Measurements from ENCODE around the gene MS4A3.
"Not testable (repeated sequence)": the region's sequence is repeated elsewhere in the genome, so short reads cannot be mapped to it uniquely, and the experiment has no call there.

The MS4A3 gene

DNA sequence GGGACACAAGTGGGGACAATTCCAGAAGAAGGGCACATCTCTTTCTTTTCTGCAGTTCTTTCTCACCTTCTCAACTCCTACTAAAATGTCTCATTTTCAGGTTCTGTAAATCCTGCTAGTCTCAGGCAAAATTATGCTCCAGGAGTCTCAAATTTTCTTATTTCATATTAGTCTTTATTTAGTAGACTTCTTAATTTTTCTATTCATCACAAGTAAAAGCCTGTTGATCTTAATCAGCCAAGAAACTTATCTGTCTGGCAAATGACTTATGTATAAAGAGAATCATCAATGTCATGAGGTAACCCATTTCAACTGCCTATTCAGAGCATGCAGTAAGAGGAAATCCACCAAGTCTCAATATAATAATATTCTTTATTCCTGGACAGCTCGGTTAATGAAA lies 31.9 kb downstream of the MS4A3 start, which contains the start of gene MS4A2:
TSS of gene MS4A2 (plus strand) at position 301 of the 400 bp plus-strand sequence. CDS start 102 bp downstream, outside the sequence.
- no peak for DNase-seq

DNA sequence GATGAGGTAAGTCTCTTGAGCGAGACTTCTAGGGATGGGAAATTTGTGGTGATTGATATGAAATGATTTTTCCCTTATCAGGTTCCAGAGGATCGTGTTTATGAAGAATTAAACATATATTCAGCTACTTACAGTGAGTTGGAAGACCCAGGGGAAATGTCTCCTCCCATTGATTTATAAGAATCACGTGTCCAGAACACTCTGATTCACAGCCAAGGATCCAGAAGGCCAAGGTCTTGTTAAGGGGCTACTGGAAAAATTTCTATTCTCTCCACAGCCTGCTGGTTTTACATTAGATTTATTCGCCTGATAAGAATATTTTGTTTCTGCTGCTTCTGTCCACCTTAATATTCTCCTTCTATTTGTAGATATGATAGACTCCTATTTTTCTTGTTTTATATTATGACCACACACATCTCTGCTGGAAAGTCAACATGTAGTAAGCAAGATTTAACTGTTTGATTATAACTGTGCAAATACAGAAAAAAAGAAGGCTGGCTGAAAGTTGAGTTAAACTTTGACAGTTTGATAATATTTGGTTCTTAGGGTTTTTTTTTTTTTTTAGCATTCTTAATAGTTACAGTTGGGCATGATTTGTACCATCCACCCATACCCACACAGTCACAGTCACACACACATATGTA lies 39.1 kb downstream of the MS4A3 start:
- DNase-seq: no peak

DNA sequence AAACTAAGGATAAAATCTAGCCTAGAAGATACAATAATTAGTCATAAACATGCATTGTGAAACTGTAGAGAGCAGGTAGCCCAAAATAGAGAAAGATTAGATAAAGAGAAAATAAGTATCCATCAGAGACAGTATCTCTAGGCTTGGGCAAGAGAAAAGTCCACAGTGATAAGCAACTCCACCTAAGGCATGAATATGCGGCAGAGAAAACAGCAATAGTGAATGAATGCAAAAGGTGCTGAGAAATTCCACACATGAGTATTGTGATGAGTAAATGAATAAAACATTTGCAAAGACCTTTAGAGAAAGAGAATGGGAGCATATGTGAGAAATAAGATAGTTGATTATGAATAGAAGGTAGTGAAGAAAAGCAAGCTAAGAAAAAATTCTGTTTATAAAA lies 40.7 kb downstream of the MS4A3 start:
- no peak for DNase-seq

DNA sequence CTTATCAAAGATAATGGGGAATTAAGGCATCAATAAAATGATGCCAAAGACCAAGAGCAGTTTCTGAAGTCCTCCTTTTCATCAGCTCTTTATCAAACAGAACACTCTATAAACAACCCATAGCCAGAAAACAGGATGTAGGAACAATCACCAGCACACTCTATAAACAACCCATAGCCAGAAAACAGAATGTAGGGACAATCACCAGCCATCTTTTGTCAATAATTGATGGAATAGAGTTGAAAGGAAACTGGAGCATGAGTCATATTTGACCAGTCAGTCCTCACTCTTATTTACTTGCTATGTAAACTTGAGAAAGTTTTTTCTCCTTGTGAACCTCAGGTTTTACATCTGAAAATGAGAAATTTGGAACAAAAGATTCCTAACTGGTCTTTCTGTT lies 42.0 kb downstream of the MS4A3 start:
- DNase-seq: no peak

DNA sequence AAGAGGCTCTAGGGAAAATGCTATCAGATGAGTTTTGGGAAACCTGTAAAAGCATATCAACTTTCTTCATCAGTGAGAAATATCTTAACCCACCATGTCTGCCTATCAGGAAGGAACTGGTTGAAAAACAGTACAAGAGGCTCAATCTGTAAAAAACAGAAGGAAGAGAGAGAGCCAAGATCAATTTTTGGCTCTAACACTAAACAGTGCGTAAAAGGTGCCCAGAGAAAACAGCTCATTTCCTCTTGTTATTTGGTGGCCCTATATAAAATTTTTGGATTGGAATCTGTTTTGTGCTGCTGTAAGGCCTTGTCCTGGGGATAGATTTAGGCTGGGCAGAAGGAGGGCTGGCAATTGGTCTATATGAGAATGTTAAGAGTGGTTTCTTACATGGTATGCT lies 44.1 kb downstream of the MS4A3 start:
- DNase-seq: no peak

DNA sequence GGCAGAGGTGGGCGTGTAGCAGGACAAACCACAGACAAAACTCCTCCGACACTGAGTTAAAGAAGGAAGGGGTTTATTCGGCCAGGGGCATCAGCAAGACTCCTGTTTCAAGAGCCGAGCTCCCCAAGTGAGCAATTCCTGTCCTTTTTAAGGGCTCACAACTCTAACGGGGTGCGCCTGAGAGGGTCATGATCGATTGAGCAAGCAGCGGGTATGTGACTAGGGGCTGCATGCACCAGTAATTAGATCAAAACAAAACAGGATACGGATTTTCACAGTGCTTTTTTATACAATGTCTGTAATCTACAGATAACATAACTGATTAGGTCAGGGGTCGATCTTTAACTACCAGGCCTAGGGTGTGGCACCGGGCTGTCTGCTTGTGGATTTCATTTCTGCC lies 44.9 kb downstream of the MS4A3 start:
- not testable (repeated sequence) for DNase-seq

DNA sequence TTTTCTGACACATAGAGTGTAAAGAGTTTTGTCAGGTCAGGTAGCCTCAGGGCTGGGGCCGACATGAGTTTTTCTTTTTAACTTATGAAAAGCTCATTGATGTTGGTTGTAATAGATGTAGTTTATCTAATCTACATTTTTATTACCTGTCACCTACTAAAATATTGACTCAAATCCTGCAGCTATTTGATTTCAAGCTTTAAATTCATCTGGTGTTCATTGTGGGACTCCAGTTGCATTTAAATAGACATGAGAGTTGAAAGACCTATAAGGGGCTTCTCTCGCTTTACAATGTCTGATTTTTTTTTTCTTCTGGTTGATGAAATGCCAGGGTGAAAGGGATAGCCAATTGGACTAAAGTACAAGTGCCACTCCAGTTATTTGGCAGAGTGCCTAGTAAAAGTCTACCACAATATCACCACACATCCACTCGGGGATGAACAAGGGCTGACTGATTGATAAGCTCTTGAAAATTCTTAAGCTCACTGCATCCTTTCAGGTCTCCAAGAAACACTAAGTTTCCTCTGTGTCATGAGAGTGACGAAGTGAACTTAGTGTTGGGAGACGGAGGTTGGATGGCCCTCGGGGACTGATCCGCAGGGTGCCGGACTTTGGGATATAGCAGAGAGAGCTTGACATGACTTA lies 48.1 kb downstream of the MS4A3 start:
- not testable (repeated sequence) for DNase-seq

DNA sequence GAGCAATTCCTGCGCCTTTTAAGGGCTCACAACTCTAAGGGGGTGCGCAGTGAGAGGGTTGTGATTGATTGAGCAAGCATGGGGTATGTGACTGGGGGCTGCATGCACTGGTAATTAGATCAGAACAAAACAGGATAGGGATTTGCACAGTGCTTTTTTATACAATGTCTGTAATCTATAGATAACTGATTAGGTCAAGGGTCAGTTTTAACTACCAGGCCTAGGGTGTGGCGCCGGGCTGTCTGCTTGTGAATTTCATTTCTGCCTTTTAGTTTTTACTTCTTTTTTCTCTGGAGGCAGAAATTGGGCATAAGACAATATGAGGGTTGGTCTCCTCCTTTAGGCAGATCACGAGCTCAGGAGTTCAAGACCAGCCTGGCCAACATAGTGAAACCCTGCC lies 52.2 kb downstream of the MS4A3 start:
- DNase-seq: not testable (repeated sequence)

DNA sequence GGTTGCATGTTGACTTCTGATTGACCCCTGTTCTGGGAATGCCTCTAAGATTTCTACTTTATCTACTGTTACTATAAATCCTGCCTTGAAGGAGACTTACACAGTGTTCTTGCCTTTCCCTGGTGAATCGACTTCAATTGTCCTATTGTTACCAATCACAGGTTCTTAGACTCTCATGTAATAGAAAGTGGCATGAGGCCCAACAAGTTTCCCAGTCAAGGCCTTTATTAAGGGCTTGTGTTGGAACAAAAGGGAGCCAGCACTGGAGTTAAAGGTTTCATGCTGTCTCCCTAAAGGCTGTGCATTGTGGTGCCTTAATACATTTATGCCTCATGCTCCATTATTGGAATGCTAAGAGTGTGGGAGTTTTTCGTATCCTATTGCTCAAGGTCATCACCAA lies 55.3 kb downstream of the MS4A3 start:
- no peak for DNase-seq

DNA sequence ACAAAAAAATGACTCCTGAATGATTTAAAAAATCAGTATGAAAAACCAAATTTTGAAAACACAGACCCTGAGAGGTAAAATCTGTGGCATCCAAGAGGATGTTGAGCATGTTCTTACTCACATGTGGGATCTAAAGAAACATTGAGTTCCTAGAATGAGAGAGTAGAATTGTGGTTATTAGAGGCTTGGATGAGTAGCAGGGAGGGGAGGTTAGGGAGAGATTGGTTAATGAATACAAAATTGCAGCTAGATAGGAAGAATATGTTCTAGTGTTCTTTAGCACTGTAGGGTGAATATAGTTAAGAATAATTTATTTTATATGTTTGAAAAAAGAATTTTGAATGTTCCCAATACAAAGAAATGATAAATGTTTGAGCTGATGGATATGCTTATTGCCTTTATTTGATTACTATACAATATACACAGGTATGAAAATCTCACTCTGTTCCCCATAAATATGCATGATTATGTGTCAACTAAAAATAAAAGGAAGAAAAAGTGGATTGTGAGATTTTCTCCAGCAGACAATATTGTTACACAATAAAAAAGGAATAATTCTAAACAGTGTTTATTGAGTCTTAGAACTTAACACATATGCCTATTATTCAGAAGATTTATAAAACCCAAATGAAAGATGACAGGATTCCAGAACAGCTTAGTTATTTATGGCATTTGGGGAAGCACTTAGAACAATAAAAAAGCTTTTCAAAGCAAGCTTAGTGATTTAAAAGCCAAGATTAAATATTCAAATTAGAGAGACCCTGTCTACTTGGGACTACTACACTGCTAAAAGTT lies 60.7 kb downstream of the MS4A3 start:
- DNase-seq: no peak

DNA sequence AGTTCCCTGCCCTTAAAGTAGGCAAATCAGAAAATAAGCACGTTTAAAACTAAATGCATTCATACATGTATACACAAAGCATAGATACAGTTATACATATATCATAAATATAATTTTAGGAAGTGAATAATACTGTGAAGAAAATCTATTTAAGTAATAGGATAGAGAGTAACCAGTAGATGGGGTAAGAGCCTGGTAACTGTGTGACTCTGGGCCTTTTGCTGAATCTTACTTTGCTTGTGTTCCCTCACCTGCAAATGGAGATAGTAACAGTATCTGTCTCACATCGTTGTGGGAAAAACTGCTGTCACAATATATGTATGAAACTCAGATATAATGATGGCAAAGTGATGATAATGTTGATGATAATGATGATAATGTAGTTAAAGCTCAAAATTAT lies 61.9 kb downstream of the MS4A3 start:
- no peak for DNase-seq

DNA sequence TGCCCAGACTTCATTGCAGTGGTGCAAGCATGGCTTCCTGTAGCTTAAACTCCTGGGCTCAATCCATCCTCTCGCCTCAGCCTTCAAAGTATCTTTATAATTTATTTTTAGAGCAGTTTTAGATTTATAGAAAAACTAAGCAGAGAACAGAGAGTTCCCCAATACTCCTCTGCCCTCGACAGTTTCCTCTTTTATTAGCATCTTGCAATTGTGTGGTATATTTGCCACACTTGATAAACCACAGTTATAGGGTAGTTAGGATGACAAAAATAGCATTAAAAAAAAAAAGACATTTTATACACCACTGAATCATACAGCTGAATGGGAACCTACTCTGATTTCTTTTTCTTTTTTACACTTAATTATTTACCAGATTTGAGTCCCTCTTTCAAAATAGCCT lies 63.2 kb downstream of the MS4A3 start:
- no peak for DNase-seq

All from anterior cingulate cortex (tissue), 58 donors.